Measurements from ENCODE around the gene TMEM190. TPM values are rescaled to one million over a fixed set of nuclear protein-coding genes. Genes with fewer than 3 reads are reported as not detected.

The TMEM190 gene
- total RNA-seq, 1 experiment from 2014 or later, result not detected

DNA sequence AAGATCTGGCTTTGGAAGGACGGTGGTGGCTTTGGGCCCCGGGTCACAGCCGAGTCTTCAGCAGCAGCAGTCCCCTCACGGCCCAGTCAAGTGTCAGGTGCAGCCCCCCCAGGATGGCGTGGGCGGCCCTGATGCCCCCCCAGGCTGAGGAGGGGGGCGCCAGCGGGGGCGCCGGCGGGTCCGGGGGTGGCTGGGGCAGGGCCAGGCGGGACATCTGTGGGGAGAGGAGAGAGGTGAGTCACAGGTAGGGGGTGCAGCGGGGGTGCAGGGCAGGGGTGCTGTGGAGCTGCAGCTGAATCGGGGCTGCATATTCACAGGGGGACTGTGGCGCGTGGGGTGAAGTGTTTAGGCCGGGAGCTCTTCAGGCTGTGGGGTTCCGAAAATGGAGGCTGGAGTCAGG, 10.7 kb upstream of the TMEM190 start:
- no TSS peak for BruUV-seq (replicated peaks)
- Mint-ChIP-seq H3K27ac (ENCODE audit: unreplicated experiment) (no peak overlapping the region), H3K4me3 (ENCODE audit: low read depth, unreplicated experiment) (peak overlapping the region; percentile 26), H3K4me1 (ENCODE audit: low read depth, unreplicated experiment) (peaks cover 11% of the 10 kb centered on the region), H3K36me3 (ENCODE audit: insufficient read depth, unreplicated experiment) (peaks cover 15% of the 10 kb centered on the region), H3K27me3 (ENCODE audit: unreplicated experiment) (peaks cover 79% of the 10 kb centered on the region), H3K9me3 (ENCODE audit: low read depth, unreplicated experiment) (no peaks in the 10 kb centered on the region)
- DNase-seq, result no peak
- intact Hi-C loops (cut with micrococcal nuclease; ENCODE audit: unreplicated experiment), result no loop called here
- CTCF ChIA-PET, result interaction anchor here (1.1 kb wide), 1 partner anchor 27 kb away, joined by 3 read pairs; the partner anchor contains the start of gene KMT5C
- TF ChIP-seq, protein P1, sequence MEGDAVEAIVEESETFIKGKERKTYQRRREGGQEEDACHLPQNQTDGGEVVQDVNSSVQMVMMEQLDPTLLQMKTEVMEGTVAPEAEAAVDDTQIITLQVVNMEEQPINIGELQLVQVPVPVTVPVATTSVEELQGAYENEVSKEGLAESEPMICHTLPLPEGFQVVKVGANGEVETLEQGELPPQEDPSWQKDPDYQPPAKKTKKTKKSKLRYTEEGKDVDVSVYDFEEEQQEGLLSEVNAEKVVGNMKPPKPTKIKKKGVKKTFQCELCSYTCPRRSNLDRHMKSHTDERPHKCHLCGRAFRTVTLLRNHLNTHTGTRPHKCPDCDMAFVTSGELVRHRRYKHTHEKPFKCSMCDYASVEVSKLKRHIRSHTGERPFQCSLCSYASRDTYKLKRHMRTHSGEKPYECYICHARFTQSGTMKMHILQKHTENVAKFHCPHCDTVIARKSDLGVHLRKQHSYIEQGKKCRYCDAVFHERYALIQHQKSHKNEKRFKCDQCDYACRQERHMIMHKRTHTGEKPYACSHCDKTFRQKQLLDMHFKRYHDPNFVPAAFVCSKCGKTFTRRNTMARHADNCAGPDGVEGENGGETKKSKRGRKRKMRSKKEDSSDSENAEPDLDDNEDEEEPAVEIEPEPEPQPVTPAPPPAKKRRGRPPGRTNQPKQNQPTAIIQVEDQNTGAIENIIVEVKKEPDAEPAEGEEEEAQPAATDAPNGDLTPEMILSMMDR (IDR thresholded peaks at IDR 0.05; ENCODE audit: unreplicated experiment), result no peak

DNA sequence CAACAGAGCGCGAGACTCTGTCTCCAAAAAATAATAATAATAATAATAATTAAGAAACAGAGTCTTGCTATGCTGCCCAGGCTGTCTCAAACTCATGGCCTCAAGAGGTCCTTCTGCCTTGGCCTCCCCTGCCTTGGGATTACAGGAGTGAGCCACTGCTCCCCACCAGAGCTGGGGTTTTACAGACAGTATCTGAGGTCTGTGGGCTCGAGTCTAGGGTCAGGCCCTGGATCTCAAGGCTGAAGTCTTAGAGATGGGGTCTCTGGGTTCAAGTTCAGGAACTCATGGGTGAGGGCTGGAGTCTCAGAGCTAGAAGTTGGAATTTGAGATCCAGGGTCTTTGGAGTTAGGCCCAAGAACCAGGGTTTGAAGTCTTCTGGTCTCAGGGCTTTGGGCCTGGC, 9.8 kb upstream of the TMEM190 start:
- H3K27me3 Mint-ChIP-seq (ENCODE audit: unreplicated experiment), result peaks cover 87% of the 10 kb centered on the region
- CTCF ChIA-PET, result interaction anchor here (1.1 kb wide), 1 partner anchor 27 kb away, joined by 3 read pairs; the partner anchor contains the start of gene KMT5C
- DNase-seq, result no peak
- no TSS peak for BruUV-seq (replicated peaks)
- no peaks in the 10 kb centered on the region for H3K9me3 Mint-ChIP-seq (ENCODE audit: low read depth, unreplicated experiment)
- no peak overlapping the region for H3K27ac Mint-ChIP-seq (ENCODE audit: unreplicated experiment)
- intact Hi-C loops (cut with micrococcal nuclease; ENCODE audit: unreplicated experiment), result no loop called here
- peaks cover 12% of the 10 kb centered on the region for H3K4me1 Mint-ChIP-seq (ENCODE audit: low read depth, unreplicated experiment)
- H3K36me3 Mint-ChIP-seq (ENCODE audit: insufficient read depth, unreplicated experiment), result peaks cover 15% of the 10 kb centered on the region
- no peak overlapping the region for H3K4me3 Mint-ChIP-seq (ENCODE audit: low read depth, unreplicated experiment)
- TF ChIP-seq, protein P1 (IDR thresholded peaks at IDR 0.05; ENCODE audit: unreplicated experiment), result no peak

DNA sequence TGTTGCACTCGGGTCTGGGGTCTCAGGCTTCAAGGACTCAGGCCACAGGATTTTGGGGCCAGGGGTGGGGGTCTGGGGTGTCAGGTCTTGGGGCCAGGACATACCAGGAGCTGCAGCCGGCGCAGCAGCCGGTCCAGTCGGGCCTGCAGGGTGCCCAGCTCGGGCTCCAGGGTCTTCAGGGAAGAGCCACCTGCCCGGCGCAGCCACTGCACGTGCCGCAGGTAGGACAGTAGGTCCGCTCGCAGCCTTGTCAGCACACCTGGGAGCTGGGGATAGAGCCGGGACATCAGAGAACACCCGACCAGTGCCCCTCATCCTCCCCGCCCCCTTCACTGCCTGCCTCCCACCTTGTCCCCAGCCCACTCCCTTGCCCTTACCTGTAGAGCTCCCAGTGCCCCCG, 8.5 kb upstream of the TMEM190 start:
- TF ChIP-seq, protein P1 (IDR thresholded peaks at IDR 0.05; ENCODE audit: unreplicated experiment), result no peak
- CTCF ChIA-PET, result interaction anchor here (0.6 kb wide), 1 partner anchor 251 kb away, joined by 4 read pairs; the partner anchor contains the start of gene PPP1R12C
- peaks cover 24% of the 10 kb centered on the region for H3K36me3 Mint-ChIP-seq (ENCODE audit: insufficient read depth, unreplicated experiment)
- no peak overlapping the region for H3K27ac Mint-ChIP-seq (ENCODE audit: unreplicated experiment)
- no peak for DNase-seq
- peaks cover 19% of the 10 kb centered on the region for H3K4me1 Mint-ChIP-seq (ENCODE audit: low read depth, unreplicated experiment)
- no peaks in the 10 kb centered on the region for H3K9me3 Mint-ChIP-seq (ENCODE audit: low read depth, unreplicated experiment)
- intact Hi-C loops (cut with micrococcal nuclease; ENCODE audit: unreplicated experiment), result no loop called here
- H3K4me3 Mint-ChIP-seq (ENCODE audit: low read depth, unreplicated experiment), result no peak overlapping the region
- no TSS peak for BruUV-seq (replicated peaks)
- peaks cover 97% of the 10 kb centered on the region for H3K27me3 Mint-ChIP-seq (ENCODE audit: unreplicated experiment)

DNA sequence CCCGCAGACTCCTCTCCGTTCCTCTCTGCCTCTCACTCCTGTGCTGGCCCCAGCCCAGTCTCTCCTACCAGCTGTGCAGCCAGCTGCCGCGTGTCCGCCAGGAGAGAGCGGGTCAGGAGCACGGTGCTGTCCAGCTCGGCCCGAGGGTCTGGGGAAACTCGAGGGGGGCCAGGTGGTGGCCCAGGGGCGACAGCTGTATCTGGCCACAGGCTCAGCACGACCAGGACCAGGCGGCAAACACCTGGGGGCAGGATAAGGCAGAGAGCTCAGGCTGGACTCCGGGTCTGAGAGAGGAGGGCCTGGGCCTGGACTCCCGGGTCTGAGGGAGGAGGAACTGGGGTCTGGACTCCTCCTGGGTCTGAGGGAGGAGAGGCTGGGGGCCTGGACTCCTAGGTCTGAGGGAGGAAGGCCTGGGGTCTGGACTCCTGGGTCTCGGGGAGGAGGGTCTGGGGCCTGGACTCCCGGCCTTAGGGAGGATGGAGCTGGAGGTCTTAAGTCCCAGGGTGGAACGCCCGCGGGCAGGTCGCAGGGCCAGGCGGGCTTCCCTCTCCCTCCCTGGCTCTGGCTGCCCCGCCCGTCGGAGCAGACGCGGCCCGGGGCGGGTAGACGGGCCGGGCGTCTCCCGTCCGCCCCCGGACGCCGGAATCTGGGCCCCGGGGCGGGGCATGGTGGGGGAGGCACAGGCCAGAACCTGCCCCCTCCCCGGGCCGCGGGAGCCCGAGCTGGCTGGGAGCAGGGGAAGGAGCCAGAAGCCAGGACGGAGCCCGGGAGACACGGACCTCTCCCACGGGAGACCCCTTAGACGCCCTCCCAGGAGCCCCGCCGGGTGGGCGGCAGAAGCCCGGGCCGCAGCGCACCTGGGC, 7.7 kb upstream of the TMEM190 start:
- Mint-ChIP-seq H3K4me3 (ENCODE audit: low read depth, unreplicated experiment) (peak overlapping the region; percentile 68), H3K9me3 (ENCODE audit: low read depth, unreplicated experiment) (no peaks in the 10 kb centered on the region), H3K36me3 (ENCODE audit: insufficient read depth, unreplicated experiment) (peaks cover 29% of the 10 kb centered on the region), H3K4me1 (ENCODE audit: low read depth, unreplicated experiment) (peaks cover 25% of the 10 kb centered on the region), H3K27ac (ENCODE audit: unreplicated experiment) (peak overlapping the region; percentile 16), H3K27me3 (ENCODE audit: unreplicated experiment) (peaks cover 97% of the 10 kb centered on the region)
- no TSS peak for BruUV-seq (replicated peaks)
- TF ChIP-seq, protein P1 (IDR thresholded peaks at IDR 0.05; ENCODE audit: unreplicated experiment), result no peak
- intact Hi-C loops (cut with micrococcal nuclease; ENCODE audit: unreplicated experiment), result no loop called here
- DNase-seq, result peak; percentile 54
- CTCF ChIA-PET, result interaction anchor here (0.6 to 1.2 kb wide), 4 partner anchors 15 to 252 kb away, joined by 3 to 8 read pairs (median 4); partner anchors contain the start of genes KMT5C, PPP1R12C and TMEM238

Measured in Calu3 (cell line).